ENCODE data around the gene ALOX5AP. TPM values are rescaled to one million over a fixed set of nuclear protein-coding genes. Genes with fewer than 3 reads are reported as not detected.

Gene ALOX5AP
- total RNA-seq, 8 experiments from 2014 or later: 0.50 to 1.6 (median 0.64) TPM; not detected in 4

GRCh38 chr13:30700364-30700763, 35.0 kb upstream of the ALOX5AP start:
- in situ Hi-C loops (cut with MboI; ENCODE audit: low pct_unique_long_range_greater_than_20kb in 2 of 9, low sequenced_read_pairs in 9 of 9, unreplicated experiment in 9 of 9): no loop called here
- Histone ChIP-seq H3K27ac (no peak overlapping the region), H3K4me1 (replicated peaks in 1 of 2) (peaks cover 16 to 19% of the 10 kb centered on the region in 2 donors), H3K4me3 (no peak overlapping the region)
- 49 to 100% (median 90%) methylated on average over 1 to 3 of the region's 5 CpGs; no CpG with 5 or more reads in 3 of the 10 experiments for WGBS, 10 experiments
- ATAC-seq (replicated peaks in 6 of 8): no peak

- H3K27ac ChIP-seq: no peak overlapping the region
- in situ Hi-C loops (cut with MboI; ENCODE audit: low pct_unique_long_range_greater_than_20kb in 2 of 9, low sequenced_read_pairs in 9 of 9, unreplicated experiment in 9 of 9): no loop called here
- 54 to 100% (median 81%) methylated on average over 1 to 4 of the region's 4 CpGs; no CpG with 5 or more reads in 3 of the 10 experiments for WGBS, 10 experiments
- ATAC-seq (replicated peaks in 6 of 8): no peak
- peaks cover 5 to 11% of the 10 kb centered on the region in 2 donors for H3K4me1 ChIP-seq (replicated peaks in 1 of 2)
- no peak overlapping the region for H3K4me3 ChIP-seq
Observed at GRCh38 chr13:30702006-30702405, 33.3 kb upstream of the ALOX5AP start.

- Histone ChIP-seq H3K4me3 (no peak overlapping the region), H3K4me1 (replicated peaks in 1 of 2) (peaks cover 5 to 11% of the 10 kb centered on the region in 2 donors), H3K27ac (no peak overlapping the region)
- ATAC-seq (replicated peaks in 6 of 8): no peak
- in situ Hi-C loops (cut with MboI; ENCODE audit: low pct_unique_long_range_greater_than_20kb in 2 of 9, low sequenced_read_pairs in 9 of 9, unreplicated experiment in 9 of 9): no loop called here
- 28 to 81% (median 68%) methylated on average over 1 to 6 of the region's 6 CpGs; no CpG with 5 or more reads in 4 of the 10 experiments for WGBS, 10 experiments
Observed at GRCh38 chr13:30704596-30704995, 30.7 kb upstream of the ALOX5AP start.

GRCh38 chr13:30705680-30706079, 29.7 kb upstream of the ALOX5AP start:
- Histone ChIP-seq H3K27ac (no peak overlapping the region), H3K4me3 (no peak overlapping the region), H3K4me1 (replicated peaks in 1 of 2) (peaks cover 5 to 8% of the 10 kb centered on the region in 2 donors)
- in situ Hi-C loops (cut with MboI; ENCODE audit: low pct_unique_long_range_greater_than_20kb in 2 of 9, low sequenced_read_pairs in 9 of 9, unreplicated experiment in 9 of 9): no loop called here
- ATAC-seq (replicated peaks in 6 of 8): peak in 3 of 8 experiments; percentile 59 to 75 (median 64)
- 47 to 82% (median 78%) methylated on average over 1 to 4 of the region's 4 CpGs; no CpG with 5 or more reads in 6 of the 10 experiments for WGBS, 10 experiments

- H3K4me1 ChIP-seq (replicated peaks in 1 of 2): no peaks in the 10 kb centered on the region
- H3K4me3 ChIP-seq: no peak overlapping the region
- H3K27ac ChIP-seq: no peak overlapping the region
- 44 to 100% (median 88%) methylated on average over 1 to 3 of the region's 3 CpGs; no CpG with 5 or more reads in 1 of the 10 experiments for WGBS, 10 experiments
- in situ Hi-C loops (cut with MboI; ENCODE audit: low pct_unique_long_range_greater_than_20kb in 2 of 9, low sequenced_read_pairs in 9 of 9, unreplicated experiment in 9 of 9): no loop called here
- ATAC-seq (replicated peaks in 6 of 8): no peak
Observed at GRCh38 chr13:30708541-30708940, 26.8 kb upstream of the ALOX5AP start.

- 83 to 100% (median 100%) methylated on average over 1 to 2 of the region's 3 CpGs; no CpG with 5 or more reads in 7 of the 10 experiments for WGBS, 10 experiments
- Histone ChIP-seq H3K4me1 (replicated peaks in 1 of 2) (no peaks in the 10 kb centered on the region), H3K27ac (no peak overlapping the region), H3K4me3 (no peak overlapping the region)
- ATAC-seq (replicated peaks in 6 of 8): no peak
- in situ Hi-C loops (cut with MboI; ENCODE audit: low pct_unique_long_range_greater_than_20kb in 2 of 9, low sequenced_read_pairs in 9 of 9, unreplicated experiment in 9 of 9): no loop called here
Observed at GRCh38 chr13:30710442-30710841, 24.9 kb upstream of the ALOX5AP start.

- Histone ChIP-seq H3K4me1 (replicated peaks in 1 of 2) (peaks cover 0 to 4% of the 10 kb centered on the region in 2 donors), H3K27ac (no peak overlapping the region), H3K4me3 (no peak overlapping the region)
- ATAC-seq (replicated peaks in 6 of 8): peak in 2 of 8 experiments; percentile 50 to 58
- WGBS, 10 experiments: 0 to 100% (median 83%) methylated on average over 1 to 4 of the region's 4 CpGs; no CpG with 5 or more reads in 2 of the 10 experiments
- in situ Hi-C loops (cut with MboI; ENCODE audit: low pct_unique_long_range_greater_than_20kb in 2 of 9, low sequenced_read_pairs in 9 of 9, unreplicated experiment in 9 of 9): no loop called here
Observed at GRCh38 chr13:30711375-30711774, 24.0 kb upstream of the ALOX5AP start.

GRCh38 chr13:30711837-30712236, 23.5 kb upstream of the ALOX5AP start:
- no peak for ATAC-seq (replicated peaks in 6 of 8)
- in situ Hi-C loops (cut with MboI; ENCODE audit: low pct_unique_long_range_greater_than_20kb in 2 of 9, low sequenced_read_pairs in 9 of 9, unreplicated experiment in 9 of 9): no loop called here
- H3K4me3 ChIP-seq: no peak overlapping the region
- H3K27ac ChIP-seq: no peak overlapping the region
- 80 to 100% (median 90%) methylated on average over 2 to 6 of the region's 6 CpGs; no CpG with 5 or more reads in 3 of the 10 experiments for WGBS, 10 experiments
- H3K4me1 ChIP-seq (replicated peaks in 1 of 2): peaks cover 0 to 4% of the 10 kb centered on the region in 2 donors

GRCh38 chr13:30712536-30713532, 22.5 kb upstream of the ALOX5AP start:
- ATAC-seq (replicated peaks in 6 of 8): no peak
- peaks cover 0 to 4% of the 10 kb centered on the region in 2 donors for H3K4me1 ChIP-seq (replicated peaks in 1 of 2)
- in situ Hi-C loops (cut with MboI; ENCODE audit: low pct_unique_long_range_greater_than_20kb in 2 of 9, low sequenced_read_pairs in 9 of 9, unreplicated experiment in 9 of 9): no loop called here
- 10 to 90% (median 71%) methylated on average over 1 to 4 of the region's 13 CpGs; no CpG with 5 or more reads in 4 of the 10 experiments for WGBS, 10 experiments
- no peak overlapping the region for H3K27ac ChIP-seq
- no peak overlapping the region for H3K4me3 ChIP-seq

GRCh38 chr13:30714629-30715371, 20.5 kb upstream of the ALOX5AP start:
- Histone ChIP-seq H3K4me1 (replicated peaks in 1 of 2) (peaks cover 6 to 13% of the 10 kb centered on the region in 2 donors), H3K4me3 (no peak overlapping the region), H3K27ac (no peak overlapping the region)
- ATAC-seq (replicated peaks in 6 of 8): no peak
- in situ Hi-C loops (cut with MboI; ENCODE audit: low pct_unique_long_range_greater_than_20kb in 2 of 9, low sequenced_read_pairs in 9 of 9, unreplicated experiment in 9 of 9): no loop called here
- WGBS, 10 experiments: 50 to 100% (median 79%) methylated on average over 1 to 6 of the region's 10 CpGs; no CpG with 5 or more reads in 4 of the 10 experiments

GRCh38 chr13:30715372-30715756, 20.0 kb upstream of the ALOX5AP start:
- ATAC-seq (replicated peaks in 6 of 8): no peak
- H3K27ac ChIP-seq: no peak overlapping the region
- in situ Hi-C loops (cut with MboI; ENCODE audit: low pct_unique_long_range_greater_than_20kb in 2 of 9, low sequenced_read_pairs in 9 of 9, unreplicated experiment in 9 of 9): no loop called here
- peaks cover 6 to 13% of the 10 kb centered on the region in 2 donors for H3K4me1 ChIP-seq (replicated peaks in 1 of 2)
- no peak overlapping the region for H3K4me3 ChIP-seq
- WGBS, 10 experiments: 80 to 100% (median 88%) methylated on average over 1 to 3 of the region's 4 CpGs; no CpG with 5 or more reads in 4 of the 10 experiments

GRCh38 chr13:30715837-30716236, 19.5 kb upstream of the ALOX5AP start:
- in situ Hi-C loops (cut with MboI; ENCODE audit: low pct_unique_long_range_greater_than_20kb in 2 of 9, low sequenced_read_pairs in 9 of 9, unreplicated experiment in 9 of 9): no loop called here
- 33 to 100% (median 77%) methylated on average over 1 to 3 of the region's 4 CpGs; no CpG with 5 or more reads in 2 of the 10 experiments for WGBS, 10 experiments
- no peak overlapping the region for H3K4me3 ChIP-seq
- ATAC-seq (replicated peaks in 6 of 8): no peak
- H3K4me1 ChIP-seq (replicated peaks in 1 of 2): peaks cover 6 to 13% of the 10 kb centered on the region in 2 donors
- no peak overlapping the region for H3K27ac ChIP-seq
